GM19395 (cell line): ENCODE data around the gene ERCC4.
"Not testable (repeated sequence)": the region's sequence is repeated elsewhere in the genome, so short reads cannot be mapped to it uniquely, and the experiment has no call there.

Experiments
- ATAC-seq: cut with Tn5 transposase; IDR thresholded peaks from one replicate; pipeline ENCODE4 v1.9.1; 2021; ENCODE audit warnings: mild to moderate bottlenecking, moderate library complexity; ENCODE audit not compliant: unreplicated experiment

The ERCC4 gene

GRCh38 chr16:13919683-13920509 is at the start of gene ERCC4:
TSS of gene ERCC4 (plus strand) at chr16:13920154. CDS start at chr16:13920166, 12 bp downstream.
- ATAC-seq: peak; percentile 98

GRCh38 chr16:13873835-13874438 is 46.0 kb upstream of the ERCC4 start:
- no peak for ATAC-seq

GRCh38 chr16:13875614-13876284 is 44.2 kb upstream of the ERCC4 start:
- no peak for ATAC-seq

GRCh38 chr16:13883276-13883675 is 36.7 kb upstream of the ERCC4 start:
- no peak for ATAC-seq

DNA sequence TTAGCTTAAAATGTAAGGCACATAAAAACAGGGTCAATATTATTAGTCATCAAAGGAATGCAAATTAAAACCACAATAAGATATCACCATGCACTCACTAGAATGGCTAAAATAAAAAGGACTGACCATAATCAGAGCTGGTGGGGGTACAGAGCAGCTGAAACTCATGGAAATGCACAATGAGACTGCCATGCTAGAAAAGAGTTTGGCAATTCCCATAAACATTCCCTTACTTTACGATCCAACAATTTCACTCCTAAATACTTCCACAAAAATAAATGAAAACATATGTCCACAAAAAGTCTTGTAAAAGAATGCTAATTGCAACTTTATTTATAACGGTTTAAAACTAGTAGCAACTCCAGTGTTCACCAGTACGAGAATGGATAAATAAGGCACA is 36.1 kb upstream of the ERCC4 start:
- no peak for ATAC-seq

- no peak for ATAC-seq
These were observed 34.3 kb upstream of the ERCC4 start for GRCh38 chr16:13885700-13886099.

DNA sequence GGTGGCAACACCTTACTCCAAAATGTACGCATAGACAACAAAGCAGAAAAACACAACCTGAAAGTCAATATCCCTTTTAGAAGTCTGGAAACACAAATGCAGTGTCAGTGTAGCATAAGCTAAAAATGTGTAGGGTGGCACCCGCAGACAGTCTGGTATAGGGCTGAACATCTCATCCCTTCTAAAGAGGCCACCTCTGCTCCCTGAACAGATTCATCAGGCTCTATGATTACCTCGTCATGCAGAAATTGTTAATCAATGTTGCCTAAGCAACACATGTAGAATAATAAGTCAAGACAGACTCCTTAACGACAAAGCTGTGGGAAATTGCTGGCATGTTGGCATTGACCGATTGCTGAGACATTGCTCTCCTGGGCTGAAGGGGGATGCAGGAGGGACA is 33.3 kb upstream of the ERCC4 start:
- no peak for ATAC-seq

GRCh38 chr16:13889323-13889722 is 30.6 kb upstream of the ERCC4 start:
- ATAC-seq: not testable (repeated sequence)

GRCh38 chr16:13892301-13892700 is 27.7 kb upstream of the ERCC4 start:
- ATAC-seq: no peak

- ATAC-seq: no peak
These were observed 24.4 kb upstream of the ERCC4 start for GRCh38 chr16:13895516-13895915.

DNA sequence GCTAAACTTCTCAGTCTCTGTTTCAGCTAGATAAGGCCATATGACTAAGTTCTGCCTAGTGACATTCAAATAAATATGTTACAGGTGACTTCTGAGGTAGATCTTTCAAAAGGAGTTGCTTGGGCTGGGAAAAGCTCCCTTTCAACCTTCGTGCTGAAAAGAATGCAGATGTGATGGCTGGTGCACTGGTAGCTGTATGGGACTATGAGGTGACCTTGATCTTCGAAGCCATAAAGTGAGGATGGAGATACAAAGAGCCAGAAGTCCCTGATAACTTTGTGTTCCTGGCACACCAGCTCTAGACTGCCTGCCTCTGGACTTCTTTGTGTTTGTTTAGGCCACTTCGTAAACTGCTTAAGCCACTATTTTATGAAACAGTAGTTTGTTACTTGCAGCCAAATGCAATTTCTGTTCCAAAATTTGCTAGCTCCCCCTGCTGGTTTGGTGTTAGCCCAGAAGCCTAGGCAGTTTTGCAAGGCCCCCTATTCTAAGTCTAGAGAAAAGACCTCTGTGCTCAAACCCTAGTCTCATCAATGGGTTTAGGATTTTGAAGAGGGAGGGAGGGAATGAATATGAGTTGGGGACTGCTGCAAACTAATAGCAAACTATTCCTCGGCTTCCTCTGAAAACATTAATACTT is 23.3 kb upstream of the ERCC4 start:
- ATAC-seq: no peak

GRCh38 chr16:13897806-13898205 is 22.1 kb upstream of the ERCC4 start:
- ATAC-seq: no peak

DNA sequence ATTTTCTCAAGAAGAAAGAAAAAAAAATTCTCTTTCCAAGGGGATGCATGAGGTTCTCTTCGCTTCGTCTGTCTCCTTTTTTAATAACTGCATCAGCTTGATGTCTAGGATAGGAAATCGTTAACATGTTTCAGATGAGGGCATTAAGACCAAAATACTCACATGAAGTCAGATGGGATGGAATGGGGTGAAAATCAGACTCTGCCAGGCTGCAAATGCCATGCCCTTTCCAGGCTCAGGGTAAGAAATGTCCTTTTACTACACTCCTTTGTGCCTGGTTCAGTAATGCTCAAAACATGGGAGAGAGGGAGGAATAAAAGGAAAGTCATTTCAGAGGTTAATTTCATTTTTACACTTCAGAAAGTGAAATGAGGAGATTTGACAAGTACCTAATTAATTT is 21.7 kb upstream of the ERCC4 start:
- ATAC-seq: no peak

GRCh38 chr16:13902052-13902451 is 17.9 kb upstream of the ERCC4 start:
- no peak for ATAC-seq

- no peak for ATAC-seq
These were observed 17.3 kb upstream of the ERCC4 start for GRCh38 chr16:13902677-13903076.

DNA sequence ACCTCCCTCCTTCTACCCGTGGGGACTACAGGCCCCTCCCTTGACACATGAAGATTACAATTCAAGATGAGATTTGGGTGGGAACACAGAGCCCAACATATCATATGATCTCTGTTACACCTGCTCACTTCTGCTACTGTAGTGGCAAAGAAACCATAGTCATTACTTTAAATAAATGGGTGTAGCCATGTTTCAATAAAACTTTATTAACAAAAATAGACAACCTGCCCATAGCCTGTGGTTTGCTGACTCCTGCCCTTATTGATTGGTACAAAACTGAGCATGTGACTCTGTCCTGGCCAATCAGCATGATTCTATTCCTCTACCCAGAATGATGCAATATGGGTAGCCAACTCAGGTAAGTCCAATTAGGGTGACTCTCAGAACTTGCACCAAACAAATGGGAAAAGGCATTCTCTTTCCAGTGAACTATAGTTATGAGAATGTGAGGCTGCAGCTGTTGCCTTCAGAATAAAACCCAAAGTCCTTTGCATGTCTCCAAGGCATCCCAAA is 15.7 kb upstream of the ERCC4 start:
- ATAC-seq: no peak

- ATAC-seq: not testable (repeated sequence)
These were observed 15.1 kb upstream of the ERCC4 start for GRCh38 chr16:13904822-13905221.

GRCh38 chr16:13906168-13907089 is 13.5 kb upstream of the ERCC4 start:
- ATAC-seq: no peak

DNA sequence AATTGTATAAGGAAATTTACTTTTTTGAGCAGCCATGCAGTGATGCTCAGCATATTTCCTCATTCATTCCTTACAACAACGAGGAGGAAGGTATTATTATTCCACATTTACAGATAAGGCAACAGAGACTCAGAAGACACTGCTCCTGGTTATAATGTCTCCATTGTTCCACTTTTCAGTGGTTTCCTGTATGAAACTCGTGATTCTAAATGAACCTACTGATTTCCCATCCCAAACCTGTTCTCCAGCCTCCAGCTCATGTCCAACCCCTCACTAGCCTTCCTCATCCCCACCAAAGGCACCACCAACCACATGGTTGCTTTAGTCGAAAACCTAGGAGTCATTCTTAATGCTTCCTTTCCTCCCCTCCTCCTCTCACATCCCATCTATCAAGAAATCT is 12.5 kb upstream of the ERCC4 start:
- ATAC-seq: no peak

- ATAC-seq: no peak
These were observed 10.9 kb upstream of the ERCC4 start for GRCh38 chr16:13909069-13909468.
